Measurements from ENCODE around the gene LIF.

DNA sequence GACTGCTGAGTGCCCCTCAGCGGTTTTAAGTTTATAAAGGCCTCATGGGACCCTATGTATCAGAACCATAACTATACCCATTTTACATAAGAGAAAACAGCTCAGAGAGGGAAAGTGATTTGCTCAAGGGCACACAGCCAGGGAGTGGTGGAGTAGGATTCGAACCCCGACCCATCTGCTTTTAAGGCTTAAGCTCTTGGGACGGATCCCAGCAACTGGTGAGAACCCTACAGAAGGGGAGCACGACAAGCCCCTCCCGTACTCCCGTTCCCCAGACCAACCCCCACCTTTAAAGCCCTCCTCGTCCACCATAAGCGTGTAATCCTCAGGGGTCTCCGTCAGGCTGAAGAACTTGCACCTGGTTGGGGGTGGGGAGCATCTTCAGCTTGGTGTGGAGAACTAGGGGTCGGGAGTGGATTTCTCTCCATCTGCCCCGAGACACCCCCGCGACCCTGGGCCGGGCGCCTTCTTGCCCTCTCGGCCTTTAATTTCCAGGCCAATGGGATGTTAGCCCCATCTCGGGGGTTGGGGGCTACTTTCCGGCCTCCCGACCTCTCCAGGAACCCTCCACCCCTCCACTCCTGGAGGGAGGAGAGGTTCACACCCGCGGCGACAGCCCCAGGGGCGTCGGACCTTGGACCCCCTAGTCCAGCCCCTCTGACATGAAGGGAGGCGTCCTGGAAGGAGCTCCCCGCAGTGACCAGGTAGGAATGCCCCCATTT, 42.0 kb upstream of the LIF start:
- TF ChIP-seq RAD21 (IDR thresholded peaks at IDR 0.05) (no peak), CTCF (IDR thresholded peaks at IDR 0.05; ENCODE audit: low read depth, low read length, missing input control) (no peak), TAF1 (conservative IDR thresholded peaks at IDR 0.05) (no peak), GABPA (IDR thresholded peaks at IDR 0.05 in 1 of 2, conservative IDR thresholded peaks at IDR 0.05 in 1 of 2) (no peak), ATF3 (IDR thresholded peaks at IDR 0.05) (no peak), SP1 (IDR thresholded peaks at IDR 0.05) (no peak), YY1 (IDR thresholded peaks at IDR 0.05) (no peak)

Measured in liver (tissue), 3 donors.